ENCODE data around the gene TMEM120A.

TMEM120A gene

GRCh38 chr7:75967487-75967997 lies 26.9 kb downstream of the TMEM120A start:
- Histone ChIP-seq H4K20me1 (ENCODE audit: insufficient read depth, low read length, poor library complexity, severe bottlenecking) (no peaks in the 10 kb centered on the region), H3K4me1 (ENCODE audit: insufficient read depth, low read length, poor library complexity, severe bottlenecking) (no peaks in the 10 kb centered on the region), H2AFZ (ENCODE audit: low read length) (no peak overlapping the region), H3K9ac (ENCODE audit: low read depth, low read length, poor library complexity, severe bottlenecking) (no peak overlapping the region), H3K79me2 (ENCODE audit: insufficient read depth, low read length) (no peaks in the 10 kb centered on the region), H3F3A (ENCODE audit: low read depth) (no peaks in the 10 kb centered on the region), H3K9me3 (ENCODE audit: insufficient read depth, low read depth, low read length) (no peaks in the 10 kb centered on the region), H3K27me3 (ENCODE audit: insufficient read depth, low read length, poor library complexity, severe bottlenecking) (no peaks in the 10 kb centered on the region), H3K9me2 (replicated peaks; ENCODE audit: low read depth, low read length) (no peaks in the 10 kb centered on the region), H3K4me3 (ENCODE audit: low read length, poor library complexity, severe bottlenecking) (no peak overlapping the region), H3K36me3 (ENCODE audit: insufficient read depth, low read length) (no peaks in the 10 kb centered on the region), H3K4me2 (ENCODE audit: low read depth, low read length, poor library complexity, severe bottlenecking) (no peak overlapping the region)
- TF ChIP-seq EZH2phosphoT487 (IDR thresholded peaks at IDR 0.05; ENCODE audit: borderline replicate concordance) (no peak), CTCF (conservative IDR thresholded peaks at IDR 0.05; ENCODE audit: low read length) (no peak)

GRCh38 chr7:75967055-75967454 lies 27.3 kb downstream of the TMEM120A start:
- Histone ChIP-seq H3K79me2 (ENCODE audit: insufficient read depth, low read length) (no peaks in the 10 kb centered on the region), H3K9me2 (replicated peaks; ENCODE audit: low read depth, low read length) (no peaks in the 10 kb centered on the region), H3K9ac (ENCODE audit: low read depth, low read length, poor library complexity, severe bottlenecking) (no peak overlapping the region), H3K36me3 (ENCODE audit: insufficient read depth, low read length) (no peaks in the 10 kb centered on the region), H3K4me3 (ENCODE audit: low read length, poor library complexity, severe bottlenecking) (no peak overlapping the region), H3K4me1 (ENCODE audit: insufficient read depth, low read length, poor library complexity, severe bottlenecking) (no peaks in the 10 kb centered on the region), H3K4me2 (ENCODE audit: low read depth, low read length, poor library complexity, severe bottlenecking) (no peak overlapping the region), H3K27me3 (ENCODE audit: insufficient read depth, low read length, poor library complexity, severe bottlenecking) (no peaks in the 10 kb centered on the region), H3F3A (ENCODE audit: low read depth) (no peaks in the 10 kb centered on the region), H3K9me3 (ENCODE audit: insufficient read depth, low read depth, low read length) (no peaks in the 10 kb centered on the region), H2AFZ (ENCODE audit: low read length) (no peak overlapping the region), H4K20me1 (ENCODE audit: insufficient read depth, low read length, poor library complexity, severe bottlenecking) (no peaks in the 10 kb centered on the region)
- TF ChIP-seq EZH2phosphoT487 (IDR thresholded peaks at IDR 0.05; ENCODE audit: borderline replicate concordance) = no peak
- no peak for TF ChIP-seq CTCF (conservative IDR thresholded peaks at IDR 0.05; ENCODE audit: low read length)

GRCh38 chr7:75966190-75966961 lies 28.0 kb downstream of the TMEM120A start:
- Histone ChIP-seq H3K4me3 (ENCODE audit: low read length, poor library complexity, severe bottlenecking) (no peak overlapping the region), H3K9me2 (replicated peaks; ENCODE audit: low read depth, low read length) (no peaks in the 10 kb centered on the region), H3K9me3 (ENCODE audit: insufficient read depth, low read depth, low read length) (no peaks in the 10 kb centered on the region), H3K9ac (ENCODE audit: low read depth, low read length, poor library complexity, severe bottlenecking) (no peak overlapping the region), H3K4me1 (ENCODE audit: insufficient read depth, low read length, poor library complexity, severe bottlenecking) (no peaks in the 10 kb centered on the region), H3K4me2 (ENCODE audit: low read depth, low read length, poor library complexity, severe bottlenecking) (no peak overlapping the region), H3F3A (ENCODE audit: low read depth) (no peaks in the 10 kb centered on the region), H3K27me3 (ENCODE audit: insufficient read depth, low read length, poor library complexity, severe bottlenecking) (no peaks in the 10 kb centered on the region), H2AFZ (ENCODE audit: low read length) (no peak overlapping the region), H4K20me1 (ENCODE audit: insufficient read depth, low read length, poor library complexity, severe bottlenecking) (no peaks in the 10 kb centered on the region), H3K36me3 (ENCODE audit: insufficient read depth, low read length) (no peaks in the 10 kb centered on the region), H3K79me2 (ENCODE audit: insufficient read depth, low read length) (no peaks in the 10 kb centered on the region)
- TF ChIP-seq EZH2phosphoT487 (IDR thresholded peaks at IDR 0.05; ENCODE audit: borderline replicate concordance) (no peak), CTCF (conservative IDR thresholded peaks at IDR 0.05; ENCODE audit: low read length) (no peak)

All from Loucy (cell line).